GM18873 (cell line): Measurements from ENCODE around the gene PTPDC1.
"Not testable (repeated sequence)": the region's sequence is repeated elsewhere in the genome, so short reads cannot be mapped to it uniquely, and the experiment has no call there.

Experiments used
- ATAC-seq: cut with Tn5 transposase; IDR thresholded peaks from one replicate; pipeline ENCODE4 v1.9.1; 2021; ENCODE audit warnings: mild to moderate bottlenecking, moderate library complexity, moderate number of reproducible peaks; ENCODE audit not compliant: unreplicated experiment, low FRiP score

The PTPDC1 gene

DNA sequence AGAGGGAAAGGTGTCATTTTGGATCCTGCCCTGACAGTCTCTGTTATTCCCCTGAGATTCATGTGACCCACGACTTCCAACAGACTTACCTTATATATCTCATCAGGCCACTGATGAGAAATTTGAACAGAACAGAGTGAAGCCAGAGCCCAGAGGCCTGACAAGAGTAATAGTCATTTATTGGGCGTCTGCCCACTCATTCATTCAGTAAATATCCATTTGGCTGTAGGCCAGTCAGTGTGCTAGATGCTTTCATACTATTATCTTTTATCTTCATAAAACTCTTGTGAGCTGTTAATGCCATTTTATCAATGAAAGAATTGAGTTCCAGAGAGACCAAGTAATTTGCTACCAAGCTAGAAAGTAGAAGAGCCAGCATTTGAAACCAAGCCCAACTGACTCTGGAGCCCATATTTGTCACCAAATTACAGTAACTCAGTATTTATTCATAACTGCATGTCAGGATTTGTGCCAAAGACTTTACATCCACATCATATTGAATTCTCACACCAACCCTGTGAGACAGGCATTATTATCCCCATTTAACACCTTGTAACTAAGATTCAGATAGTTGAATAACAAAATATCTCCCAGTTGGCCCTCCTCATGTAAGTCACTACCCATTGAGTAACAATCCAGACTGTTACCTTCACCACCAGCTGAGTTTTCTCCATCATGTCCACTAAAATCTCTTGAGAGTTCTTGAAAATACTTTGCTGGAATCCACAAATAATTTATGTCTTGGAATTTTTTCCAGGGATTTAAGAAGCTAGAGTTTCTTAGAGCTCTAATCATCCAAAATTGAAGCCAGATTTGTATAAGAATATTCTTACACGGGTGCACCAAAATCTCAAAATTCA, 2.5 kb downstream of the PTPDC1 start:
- no peak for ATAC-seq

DNA sequence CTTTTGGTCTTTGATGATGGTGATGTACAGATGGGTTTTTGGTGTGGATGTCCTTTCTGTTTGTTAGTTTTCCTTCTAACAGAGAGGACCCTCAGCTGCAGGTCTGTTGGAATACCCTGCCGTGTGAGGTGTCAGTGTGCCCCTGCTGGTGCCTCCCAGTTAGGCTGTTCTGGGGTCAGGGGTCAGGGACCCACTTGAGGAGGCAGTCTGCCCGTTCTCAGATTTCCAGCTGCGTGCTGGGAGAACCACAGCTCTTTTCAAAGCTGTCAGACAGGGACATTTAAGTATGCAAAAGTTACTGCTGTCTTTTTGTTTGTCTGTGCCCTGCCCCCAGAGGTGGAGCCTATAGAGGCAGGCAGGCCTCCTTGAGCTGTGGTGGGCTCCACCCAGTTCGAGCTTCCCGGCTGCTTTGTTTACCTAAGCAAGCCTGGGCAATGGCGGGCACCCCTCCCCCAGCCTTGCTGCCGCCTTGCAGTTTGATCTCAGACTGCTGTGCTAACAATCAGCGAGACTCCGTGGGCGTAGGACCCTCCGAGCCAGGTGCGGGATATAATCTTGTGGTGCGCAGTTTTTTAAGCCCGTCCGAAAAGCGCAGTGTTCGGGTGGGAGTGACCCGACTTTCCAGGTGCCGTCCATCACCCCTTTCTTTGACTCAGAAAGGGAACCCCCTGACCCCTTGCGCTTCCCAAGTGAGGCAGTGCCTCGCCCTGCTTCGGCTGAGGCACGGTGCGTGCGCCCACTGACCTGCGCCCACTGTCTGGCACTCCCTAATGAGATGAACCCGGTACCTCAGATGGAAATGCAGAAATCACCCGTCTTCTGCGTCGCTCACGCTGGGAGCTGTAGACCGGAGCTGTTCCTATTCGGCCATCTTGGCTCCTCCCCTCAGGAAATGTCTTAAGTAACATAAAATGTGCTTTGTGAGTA, 10.2 kb downstream of the PTPDC1 start:
- not testable (repeated sequence) for ATAC-seq

DNA sequence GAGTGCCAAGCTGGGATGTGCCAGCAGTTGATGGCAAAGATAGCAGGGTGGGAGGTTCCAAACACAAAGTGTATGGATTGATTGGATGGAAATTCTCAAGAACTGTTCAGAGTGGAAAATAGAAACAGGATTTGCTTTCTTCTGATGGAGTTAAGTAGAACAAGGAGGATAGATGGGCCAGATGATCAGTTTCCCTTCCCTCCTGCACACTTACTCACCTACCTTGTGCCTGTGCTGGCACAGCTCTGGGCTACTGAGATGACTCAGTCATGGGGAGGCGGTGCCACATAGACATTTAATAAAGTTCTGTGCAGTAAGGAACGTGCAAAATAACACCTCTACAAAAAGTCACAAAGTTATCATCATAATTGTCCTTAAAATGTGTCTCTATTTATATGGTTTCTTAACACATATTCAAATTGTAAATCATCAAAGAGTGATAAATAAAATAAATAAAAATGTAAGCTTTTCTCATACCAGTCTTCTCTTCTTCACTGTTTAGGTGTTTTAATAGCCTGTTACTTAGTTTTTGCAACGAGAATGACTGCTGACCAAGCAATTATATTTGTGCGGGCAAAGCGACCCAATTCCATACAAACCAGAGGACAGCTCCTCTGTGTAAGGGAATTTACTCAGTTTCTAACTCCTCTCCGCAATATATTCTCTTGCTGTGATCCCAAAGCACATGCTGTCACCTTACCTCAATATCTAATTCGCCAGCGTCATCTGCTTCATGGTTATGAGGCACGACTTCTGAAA, 12.7 kb downstream of the PTPDC1 start:
- no peak for ATAC-seq

DNA sequence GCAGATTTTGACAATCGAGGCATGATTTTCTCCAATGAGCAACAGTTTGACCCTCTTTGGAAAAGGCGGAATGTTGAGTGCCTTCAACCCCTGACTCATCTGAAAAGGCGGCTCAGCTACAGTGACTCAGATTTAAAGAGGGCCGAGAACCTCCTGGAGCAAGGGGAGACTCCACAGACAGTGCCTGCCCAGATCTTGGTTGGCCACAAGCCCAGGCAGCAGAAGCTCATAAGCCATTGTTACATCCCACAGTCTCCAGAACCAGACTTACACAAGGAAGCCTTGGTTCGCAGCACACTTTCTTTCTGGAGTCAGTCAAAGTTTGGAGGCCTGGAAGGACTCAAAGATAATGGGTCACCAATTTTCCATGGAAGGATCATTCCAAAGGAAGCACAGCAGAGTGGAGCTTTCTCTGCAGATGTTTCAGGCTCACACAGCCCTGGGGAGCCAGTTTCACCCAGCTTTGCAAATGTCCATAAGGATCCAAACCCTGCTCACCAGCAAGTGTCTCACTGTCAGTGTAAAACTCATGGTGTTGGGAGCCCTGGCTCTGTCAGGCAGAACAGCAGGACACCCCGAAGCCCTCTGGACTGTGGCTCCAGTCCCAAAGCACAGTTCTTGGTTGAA, 13.6 kb downstream of the PTPDC1 start:
- no peak for ATAC-seq

DNA sequence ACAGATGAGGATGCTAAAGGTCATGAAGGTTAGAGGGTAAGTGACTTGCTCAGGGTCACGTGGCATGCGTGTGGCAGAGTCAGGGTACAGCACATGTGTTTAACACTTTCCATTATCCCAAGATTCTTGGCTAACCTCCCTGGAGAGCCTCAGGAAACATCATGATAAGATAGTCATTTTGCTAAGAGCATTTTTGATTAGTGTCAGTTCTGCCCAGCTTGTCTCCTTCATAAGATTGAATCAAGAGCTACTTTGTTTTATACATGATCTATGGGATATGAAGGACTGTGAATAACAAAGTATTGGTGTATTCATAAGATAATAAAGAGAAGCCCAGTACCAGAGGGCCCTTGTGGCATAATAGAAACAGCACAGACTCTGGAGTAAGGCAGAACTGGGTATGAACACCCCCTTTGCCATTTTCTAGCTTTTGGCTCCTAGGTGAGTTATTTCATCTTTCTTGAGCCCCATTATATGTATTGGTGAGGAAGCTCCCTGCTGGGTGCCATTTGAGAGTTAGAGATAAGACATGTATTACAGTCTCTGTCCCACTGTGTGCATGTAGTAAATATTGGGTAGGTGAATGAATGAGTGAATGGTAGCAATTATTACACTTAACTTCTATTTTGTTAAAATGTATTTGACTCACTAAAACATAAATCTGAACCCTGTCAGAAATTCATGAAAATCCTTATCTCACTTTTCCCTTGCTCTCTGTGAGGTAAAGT, 16.1 kb downstream of the PTPDC1 start:
- no peak for ATAC-seq

DNA sequence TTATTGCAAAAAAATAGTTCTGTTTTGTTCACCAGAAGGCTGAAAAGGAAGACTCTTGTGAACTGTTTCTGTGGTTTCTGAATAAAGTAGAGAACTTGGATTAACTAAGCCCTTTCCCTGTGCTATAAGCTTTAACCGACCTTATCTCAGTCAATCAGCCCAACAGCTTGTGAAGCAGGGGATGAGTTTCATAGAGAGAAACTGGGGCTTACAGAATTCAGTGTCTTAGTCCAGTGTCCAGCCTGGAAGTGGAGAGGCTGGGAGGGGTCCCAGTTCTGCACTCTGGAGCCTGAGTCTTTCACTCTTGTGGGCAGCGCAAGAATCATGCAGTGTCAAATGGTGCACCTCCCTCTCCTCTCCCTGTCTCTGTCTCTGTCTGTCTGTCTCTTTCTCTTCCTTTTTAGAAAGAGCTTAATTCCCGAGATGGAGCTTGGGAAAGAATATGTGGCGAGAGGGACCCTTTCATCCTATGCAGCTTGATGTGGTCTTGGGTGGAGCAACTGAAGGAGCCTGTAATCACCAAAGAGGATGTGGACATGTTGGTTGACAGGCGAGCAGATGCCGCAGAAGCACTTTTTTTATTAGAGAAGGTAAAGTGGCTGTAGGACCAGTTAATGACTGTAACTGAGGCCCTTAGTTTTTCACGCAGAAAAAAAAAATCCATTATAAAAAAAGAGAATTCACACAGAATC, 17.0 kb downstream of the PTPDC1 start:
- ATAC-seq: no peak

DNA sequence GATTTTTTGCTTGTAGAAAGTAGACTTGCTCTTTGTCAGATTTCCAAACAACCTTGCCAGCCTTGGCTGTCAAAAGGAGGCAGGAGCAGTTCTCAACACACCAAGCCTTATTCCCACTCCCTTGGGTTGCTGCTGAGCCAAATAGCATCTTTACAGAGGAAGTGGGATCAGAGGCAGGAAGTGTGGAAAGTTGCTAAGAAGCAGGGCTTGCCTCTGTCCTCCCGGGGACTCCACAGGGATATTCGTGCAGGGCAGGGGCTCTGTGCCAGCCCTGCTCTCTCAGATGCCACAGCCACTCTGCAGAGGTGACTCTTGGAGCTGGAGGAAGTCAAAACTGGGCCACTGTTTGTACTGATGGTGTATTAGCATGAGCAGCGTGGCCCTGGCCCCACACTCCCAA, 24.3 kb downstream of the PTPDC1 start:
- ATAC-seq: no peak

DNA sequence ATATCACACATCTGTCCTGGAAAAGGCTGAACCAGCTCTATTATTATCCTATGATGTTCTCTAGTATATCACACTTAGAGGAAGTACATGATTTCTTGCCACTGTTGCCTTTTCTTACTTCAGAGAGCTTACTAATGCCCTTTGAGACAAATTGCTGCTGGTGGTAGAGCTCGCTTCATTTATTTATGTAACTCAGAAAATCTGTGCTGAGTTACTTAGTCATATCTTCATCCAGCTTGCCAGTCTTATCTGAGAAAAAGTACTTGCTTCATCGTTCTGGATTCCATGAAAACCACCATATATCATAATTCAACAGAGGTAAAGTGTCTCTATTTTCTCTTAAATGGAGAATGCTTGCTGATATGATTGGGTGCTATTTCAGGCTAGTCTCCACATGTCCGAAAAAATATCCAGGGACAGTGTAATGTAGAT, 26.6 kb downstream of the PTPDC1 start:
- no peak for ATAC-seq

DNA sequence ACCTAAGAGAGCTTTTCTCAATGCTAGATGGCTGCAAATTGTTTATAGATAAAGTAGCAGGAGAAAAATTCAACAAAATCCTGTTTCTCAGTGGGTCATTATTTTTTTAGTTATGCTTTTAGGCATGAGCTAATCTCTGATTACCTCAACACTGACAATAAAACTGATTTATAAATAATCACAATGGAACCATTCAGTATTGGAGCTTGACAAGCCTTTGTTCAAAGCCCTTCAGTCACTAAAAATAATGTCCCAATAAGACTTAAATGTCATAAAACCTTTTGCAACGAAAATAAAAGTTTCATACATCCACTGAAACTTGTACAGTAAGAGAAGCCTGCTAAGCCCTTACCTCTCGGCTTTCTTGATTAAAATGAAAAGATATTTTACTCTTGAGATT, 27.2 kb downstream of the PTPDC1 start:
- ATAC-seq: no peak

DNA sequence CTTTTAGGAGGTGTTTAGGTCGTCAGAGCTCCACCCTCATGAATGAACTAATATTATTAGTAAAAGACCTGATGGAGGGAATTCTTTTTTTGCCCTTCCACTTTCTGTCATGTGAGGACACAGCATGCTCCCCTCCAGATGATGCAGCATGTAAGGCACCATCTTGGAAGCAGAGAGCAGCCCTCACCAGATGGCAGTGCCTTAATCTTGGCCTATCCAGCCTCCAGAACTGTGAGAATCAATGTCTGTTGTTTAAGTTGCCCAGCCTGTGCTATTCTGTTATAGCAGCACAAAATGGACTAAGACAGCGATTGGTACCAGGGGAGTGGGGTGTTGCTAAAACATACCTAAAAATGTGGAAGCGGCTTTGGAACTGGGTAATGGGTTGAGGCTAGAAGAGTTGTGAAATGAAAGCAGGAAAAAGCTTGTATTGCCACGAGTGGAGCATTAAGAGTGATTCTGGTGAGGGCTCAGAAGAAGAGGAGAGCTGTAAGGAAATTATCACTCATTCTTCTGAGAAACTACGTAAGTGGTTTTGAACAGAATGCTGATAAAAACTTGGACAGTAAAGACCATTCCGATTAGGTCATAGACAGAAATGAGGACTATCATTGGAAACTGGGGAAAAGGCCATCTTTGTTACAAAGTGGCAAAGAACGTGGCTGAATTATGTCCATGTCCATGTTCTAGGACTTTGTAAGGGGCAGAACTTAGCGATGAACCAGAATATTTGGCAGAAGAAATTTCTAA, 28.6 kb downstream of the PTPDC1 start:
- ATAC-seq: no peak

DNA sequence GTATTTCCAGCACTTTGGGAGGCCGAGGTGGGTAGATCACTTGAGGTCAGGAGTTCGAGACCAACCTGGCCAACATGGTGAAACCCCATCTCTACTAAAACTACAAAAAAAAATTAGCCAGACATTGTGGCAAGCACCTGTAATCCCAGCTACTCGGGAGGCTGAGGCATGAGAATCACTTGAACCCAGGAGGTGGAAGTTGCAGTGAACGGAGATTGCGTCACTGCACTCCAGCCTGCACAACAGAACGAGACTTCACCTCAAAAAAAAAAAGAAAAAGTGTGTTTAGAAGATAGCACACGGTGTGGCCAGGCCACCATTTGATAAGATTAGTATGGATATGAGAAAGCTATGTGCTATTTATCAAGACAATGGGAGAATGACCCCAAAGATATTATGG, 35.8 kb downstream of the PTPDC1 start:
- not testable (repeated sequence) for ATAC-seq

DNA sequence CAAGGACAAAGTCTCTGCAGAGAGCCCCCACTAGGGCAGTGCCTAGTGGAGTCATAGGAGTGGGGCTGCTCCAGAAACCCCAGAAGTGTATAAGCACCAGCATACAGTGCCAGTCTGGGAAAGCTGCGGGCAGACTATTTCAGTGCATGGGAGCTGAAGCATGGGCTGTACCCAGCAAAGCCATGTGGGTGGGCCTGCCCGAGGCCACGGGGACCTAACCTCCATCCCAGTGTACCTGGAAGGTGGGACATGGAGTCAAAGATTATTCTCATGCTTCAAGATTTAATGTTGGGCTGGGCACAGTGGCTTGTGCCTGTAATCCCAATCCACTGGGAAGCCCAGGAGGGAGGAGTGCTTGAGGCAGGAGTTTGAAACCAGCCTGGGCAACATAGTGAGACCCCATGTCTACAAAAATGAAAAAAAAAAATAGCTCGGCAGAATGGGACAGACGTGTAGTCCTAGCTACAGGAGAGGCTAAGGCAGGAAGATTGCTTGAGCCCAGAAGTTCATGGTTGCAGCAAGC, 36.7 kb downstream of the PTPDC1 start:
- no peak for ATAC-seq

DNA sequence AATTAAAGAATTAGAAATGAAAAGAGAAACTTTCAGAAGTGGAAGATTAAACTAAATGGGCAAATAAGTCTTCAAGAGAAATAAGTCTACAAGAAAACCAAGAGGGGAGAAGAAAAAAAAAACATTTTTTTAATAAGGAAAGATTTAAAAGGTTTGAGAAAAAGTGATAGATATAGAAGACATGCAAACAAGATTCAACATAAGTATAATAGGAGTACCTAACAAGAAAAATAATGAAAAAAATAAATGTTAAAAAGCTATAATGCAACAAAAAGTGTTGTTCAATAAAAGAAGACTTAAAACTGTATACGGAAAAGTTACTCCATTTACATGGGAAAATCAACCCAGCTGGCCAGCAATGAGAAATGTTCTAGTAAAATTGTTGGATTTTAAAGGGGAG, 42.6 kb downstream of the PTPDC1 start:
- ATAC-seq: no peak

DNA sequence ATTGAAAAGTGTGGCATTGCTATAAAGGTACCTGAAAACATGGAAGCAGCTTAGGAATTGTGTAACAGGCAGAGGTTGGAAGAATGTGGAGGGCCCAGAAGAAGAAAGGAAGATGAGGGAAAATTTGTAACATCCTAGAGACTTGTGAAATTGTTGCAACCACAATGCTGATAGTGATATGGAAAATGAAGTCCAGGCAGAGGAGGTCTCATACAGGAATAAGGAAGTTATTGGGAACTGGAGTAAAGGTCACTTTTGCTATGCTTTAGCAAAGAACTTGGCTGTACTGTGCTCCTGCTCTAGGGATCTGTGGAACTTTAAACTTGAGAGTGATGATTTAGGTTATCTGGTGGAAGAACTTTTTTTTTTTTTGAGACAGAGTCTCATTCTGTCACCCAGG, 43.5 kb downstream of the PTPDC1 start:
- no peak for ATAC-seq

DNA sequence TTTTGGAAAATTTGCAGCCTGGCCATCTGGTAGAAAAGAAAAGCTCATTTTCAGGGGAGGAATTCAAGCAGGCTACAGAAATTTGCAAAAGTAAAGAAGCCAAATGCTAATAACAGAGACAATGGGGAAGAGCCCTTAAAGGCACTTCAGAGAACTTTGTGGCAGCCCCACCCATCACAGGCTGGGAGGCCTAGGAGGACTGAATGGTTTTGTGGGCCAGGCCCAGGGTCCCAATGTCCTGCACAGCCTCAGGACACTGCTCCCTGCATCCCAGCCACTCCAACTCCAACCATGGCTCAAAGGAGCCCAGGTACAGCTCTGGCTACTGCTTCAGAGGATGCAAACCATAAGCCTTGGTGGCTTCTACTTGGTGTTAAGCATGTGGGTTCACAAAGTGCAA, 44.3 kb downstream of the PTPDC1 start:
- no peak for ATAC-seq

DNA sequence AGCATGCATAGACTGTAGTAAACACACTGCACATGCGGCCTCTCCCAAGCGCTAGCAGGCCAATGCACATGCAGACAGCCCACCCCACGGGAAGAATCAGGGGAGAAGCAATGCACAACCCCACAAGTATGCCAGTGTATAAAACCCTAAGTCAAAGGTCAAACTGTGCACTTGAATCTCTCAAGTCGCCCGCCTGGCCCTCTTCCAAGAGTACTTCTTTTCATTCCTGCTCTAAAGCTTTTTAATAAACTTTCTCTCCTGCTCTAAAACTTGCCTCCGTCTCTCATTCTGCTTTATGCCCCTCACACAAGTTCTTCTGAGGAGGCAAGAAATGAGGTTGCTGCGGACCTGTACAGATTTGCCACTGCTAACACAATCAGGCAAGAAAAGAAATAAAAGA, 50.4 kb downstream of the PTPDC1 start:
- no peak for ATAC-seq

DNA sequence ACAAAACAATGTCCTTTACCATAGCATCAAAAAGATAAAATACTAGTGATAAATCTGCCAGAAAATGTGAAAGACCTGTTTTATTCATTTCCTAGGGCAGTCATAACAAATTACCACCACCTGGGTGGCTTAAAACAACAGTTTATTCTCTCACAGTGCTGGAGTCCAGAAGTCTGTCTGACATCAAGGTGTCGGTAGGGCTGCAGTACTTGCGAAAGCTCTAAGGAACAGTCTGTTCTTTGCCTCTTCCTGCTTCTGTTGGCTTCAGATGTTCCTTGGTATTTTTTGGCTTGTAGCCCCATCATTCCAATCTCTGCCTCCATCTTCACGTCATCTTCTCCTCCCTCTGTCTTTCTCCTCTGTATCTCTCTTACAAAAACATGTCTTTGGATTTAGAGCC, 51.0 kb downstream of the PTPDC1 start:
- ATAC-seq: no peak
